HFF-Myc (cell line): ENCODE results near the gene CHST12.
"Not testable (repeated sequence)": the region's sequence is repeated elsewhere in the genome, so short reads cannot be mapped to it uniquely, and the experiment has no call there.

Experiments used
- DNase-seq: peaks from one replicate; pipeline ENCODE4 v3.0.0-alpha.2; 2011; ENCODE audit warnings: low read depth; ENCODE audit errors: extremely low read depth
- H3K4me3 ChIP-seq: replicated peaks from 2 replicates; pipeline ENCODE4 v1.5.1; 2011; ENCODE audit warnings: low read depth, mild to moderate bottlenecking, control low read depth, low read length
- TF ChIP-seq, protein P1 (sequence below): IDR thresholded peaks from 2 replicates; pipeline ENCODE4 v1.5.1; 2012; ENCODE audit warnings: mild to moderate bottlenecking, low read depth, low read length, control low read depth; ENCODE audit errors: missing control alignments

CHST12 gene

DNA sequence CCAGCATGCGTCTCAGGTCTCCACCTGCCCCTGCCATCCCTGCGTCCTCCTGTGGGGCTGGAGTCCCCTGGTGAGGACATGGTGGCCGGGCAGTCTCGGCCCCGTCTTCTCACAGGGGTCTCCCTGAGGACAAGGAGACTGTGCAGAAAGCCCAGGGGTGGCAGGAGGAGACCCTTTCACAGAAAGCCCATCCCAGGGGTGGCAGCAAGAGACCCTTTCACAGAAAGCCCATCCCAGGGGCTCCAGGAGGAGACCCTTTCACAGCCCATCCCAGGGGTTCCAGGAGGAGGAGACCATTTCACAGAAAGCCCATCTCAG lies 14.8 kb upstream of the CHST12 start:
- no peak overlapping the region for H3K4me3 ChIP-seq
- TF ChIP-seq, protein P1, sequence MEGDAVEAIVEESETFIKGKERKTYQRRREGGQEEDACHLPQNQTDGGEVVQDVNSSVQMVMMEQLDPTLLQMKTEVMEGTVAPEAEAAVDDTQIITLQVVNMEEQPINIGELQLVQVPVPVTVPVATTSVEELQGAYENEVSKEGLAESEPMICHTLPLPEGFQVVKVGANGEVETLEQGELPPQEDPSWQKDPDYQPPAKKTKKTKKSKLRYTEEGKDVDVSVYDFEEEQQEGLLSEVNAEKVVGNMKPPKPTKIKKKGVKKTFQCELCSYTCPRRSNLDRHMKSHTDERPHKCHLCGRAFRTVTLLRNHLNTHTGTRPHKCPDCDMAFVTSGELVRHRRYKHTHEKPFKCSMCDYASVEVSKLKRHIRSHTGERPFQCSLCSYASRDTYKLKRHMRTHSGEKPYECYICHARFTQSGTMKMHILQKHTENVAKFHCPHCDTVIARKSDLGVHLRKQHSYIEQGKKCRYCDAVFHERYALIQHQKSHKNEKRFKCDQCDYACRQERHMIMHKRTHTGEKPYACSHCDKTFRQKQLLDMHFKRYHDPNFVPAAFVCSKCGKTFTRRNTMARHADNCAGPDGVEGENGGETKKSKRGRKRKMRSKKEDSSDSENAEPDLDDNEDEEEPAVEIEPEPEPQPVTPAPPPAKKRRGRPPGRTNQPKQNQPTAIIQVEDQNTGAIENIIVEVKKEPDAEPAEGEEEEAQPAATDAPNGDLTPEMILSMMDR, result no peak
- no peak for DNase-seq

DNA sequence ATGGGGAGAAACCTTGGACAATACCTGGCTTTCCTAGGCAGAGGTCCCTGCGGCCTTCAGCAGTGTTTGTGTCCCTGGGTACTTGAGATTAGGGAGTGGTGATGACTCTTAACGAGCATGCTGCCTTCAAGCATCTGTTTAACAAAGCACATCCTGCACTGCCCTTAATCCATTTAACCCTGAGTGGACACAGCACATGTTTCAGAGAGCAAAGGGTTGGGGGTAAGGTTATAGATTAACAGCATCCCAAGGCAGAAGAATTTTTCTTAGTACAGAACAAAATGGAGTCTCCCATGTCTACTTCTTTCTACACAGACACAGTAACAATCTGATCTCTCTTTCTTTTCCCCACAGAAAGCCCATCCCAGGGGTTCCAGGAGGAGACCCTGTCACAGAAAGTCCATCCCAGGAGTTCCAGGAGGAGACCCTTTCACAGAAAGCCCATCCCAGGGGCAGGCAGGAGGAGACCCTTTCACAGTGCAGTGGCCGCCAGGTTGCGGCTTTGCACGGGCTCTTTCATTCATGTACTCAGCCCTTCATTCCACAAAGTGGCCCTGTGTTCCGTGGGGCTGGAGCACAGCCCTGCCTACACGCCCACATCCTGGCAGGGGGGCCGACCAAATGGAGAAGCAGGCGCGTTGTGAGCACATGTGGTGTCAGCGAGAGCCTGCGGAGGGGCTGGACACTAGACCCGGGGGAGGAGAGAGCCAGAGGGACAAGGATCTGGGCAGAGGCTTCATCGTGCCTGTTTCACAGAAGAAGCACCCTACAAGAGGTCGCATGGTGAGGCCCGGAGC lies 13.2 kb upstream of the CHST12 start:
- not testable (repeated sequence) for H3K4me3 ChIP-seq
- peak; percentile 11 for DNase-seq

DNA sequence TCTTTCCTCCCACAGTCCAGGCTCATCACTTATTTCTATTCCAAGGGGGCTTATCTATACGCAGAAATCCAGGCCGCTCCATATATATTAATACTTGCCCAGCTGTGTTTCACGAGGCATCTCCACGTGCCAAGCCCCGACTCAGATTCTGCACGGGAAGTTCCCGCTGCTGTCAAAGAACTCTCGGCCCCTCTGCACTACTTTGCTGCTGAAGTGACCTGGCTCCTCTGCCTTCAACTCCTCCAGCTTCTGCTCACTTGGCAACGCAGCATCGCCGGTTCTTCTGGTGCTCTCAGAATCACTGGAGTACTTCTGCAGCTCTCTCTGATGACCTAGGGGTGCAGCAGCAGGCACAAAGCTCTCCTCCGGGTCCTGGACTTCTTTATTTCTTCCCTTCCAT lies 9.7 kb upstream of the CHST12 start:
- TF ChIP-seq, protein P1, result no peak
- H3K4me3 ChIP-seq, result no peak overlapping the region
- DNase-seq, result no peak

DNA sequence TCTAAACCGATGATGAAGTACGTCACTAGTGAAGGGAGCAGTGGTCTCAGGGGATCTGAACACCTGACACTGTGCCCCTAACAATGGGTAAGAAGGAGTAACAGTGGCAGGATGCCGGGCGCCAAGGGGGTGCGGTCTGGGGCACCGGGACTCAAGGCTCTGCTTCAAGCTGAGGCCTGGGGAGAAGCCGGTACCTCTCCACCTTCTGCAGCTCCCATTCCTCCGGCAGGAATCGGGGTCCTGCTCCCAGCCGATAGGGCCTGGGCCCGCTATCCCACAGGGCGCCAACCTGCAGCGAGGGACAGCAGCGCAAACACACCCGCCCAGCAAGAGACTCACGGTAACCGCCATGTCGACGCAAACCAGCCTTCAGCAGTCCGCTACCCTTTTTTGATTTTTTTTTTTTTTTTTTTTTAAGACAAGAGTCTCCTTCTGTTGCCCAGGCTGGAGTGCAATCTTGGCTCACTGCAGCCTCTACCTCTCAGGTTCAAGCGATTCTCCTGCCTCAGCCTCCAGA lies 8.8 kb upstream of the CHST12 start:
- TF ChIP-seq, protein P1, result no peak

DNA sequence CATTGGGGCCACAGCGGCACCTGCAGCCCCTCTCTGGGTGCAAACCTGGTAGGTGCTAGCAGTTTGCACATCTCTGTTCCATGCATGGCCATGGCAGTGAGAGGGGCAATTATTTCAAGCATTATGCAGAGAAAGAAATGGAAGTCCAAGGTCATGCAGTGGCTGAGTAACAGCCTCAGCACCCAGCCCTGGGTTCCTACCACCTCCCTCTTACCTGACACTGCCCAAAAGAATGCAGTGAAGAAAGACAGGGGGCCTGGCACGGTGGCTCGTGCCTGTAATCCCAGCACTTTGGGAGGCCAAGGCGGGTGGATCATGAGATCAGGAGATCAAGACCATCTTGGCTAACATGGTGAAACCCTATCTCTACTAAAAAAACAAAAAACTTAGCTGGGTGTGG lies 4.9 kb upstream of the CHST12 start:
- DNase-seq, result no peak
- H3K4me3 ChIP-seq, result no peak overlapping the region
- TF ChIP-seq, protein P1, result no peak

More for the DNA sequence above, 8.8 kb upstream of the CHST12 start:
- no peak overlapping the region for H3K4me3 ChIP-seq
- no peak for DNase-seq

DNA sequence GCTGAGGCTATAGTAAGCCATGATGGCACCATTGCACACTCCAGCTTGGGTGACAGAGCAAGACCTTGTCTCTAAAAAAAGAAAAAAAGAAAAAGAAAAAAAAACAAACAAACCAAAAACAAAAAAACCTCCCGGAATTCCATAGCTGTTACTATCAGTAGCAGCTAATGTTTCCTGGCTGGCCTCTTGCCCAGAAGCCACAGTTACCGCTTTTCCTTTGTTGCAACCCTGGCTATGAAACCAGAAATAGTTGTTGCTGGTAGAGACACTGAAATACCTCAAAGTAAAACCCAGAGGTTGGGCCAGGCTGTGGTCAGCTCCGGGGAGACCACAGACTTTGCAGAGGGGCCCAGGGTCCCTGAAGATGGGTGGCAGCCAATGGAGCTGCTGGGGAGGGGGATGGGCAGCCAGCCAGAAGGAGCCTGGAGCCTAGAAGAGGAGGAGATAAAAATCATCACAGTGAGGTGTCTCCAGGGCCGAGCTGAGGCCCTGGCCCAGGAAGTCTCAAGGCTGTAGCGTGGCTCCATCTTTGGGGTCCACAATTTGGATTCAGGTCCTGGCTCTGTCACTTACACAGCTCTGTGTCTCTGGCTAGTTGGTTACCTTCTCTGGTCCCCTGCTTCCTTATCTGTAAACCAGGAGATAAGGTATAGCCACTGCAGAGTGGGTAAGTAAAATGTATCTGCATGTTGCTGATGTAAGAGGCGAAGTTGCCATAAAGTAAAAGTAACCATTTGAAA lies 3.4 kb upstream of the CHST12 start:
- DNase-seq, result peak; percentile 84
- TF ChIP-seq, protein P1, result no peak
- 0 out of 2 replicates have a peak overlapping the region, but pooled peaks have one; percentile 4 for H3K4me3 ChIP-seq

DNA sequence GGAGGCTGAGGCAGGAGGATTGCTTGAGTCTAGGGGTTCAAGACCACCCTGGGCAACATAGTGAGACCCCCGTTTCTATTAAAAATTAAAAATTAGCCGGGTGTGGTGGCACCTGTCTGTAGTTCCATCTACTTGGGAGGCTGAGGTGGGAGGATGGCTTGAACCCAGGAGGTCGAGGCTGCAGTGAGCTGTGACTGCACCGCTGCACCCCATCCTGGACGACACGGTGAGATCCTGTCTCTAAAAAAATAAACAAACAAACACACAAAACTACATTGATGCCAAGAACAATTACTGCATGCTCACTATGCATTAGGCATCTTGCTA lies 761 bp upstream of the CHST12 start:
- TF ChIP-seq, protein P1, result no peak
- DNase-seq, result no peak
- H3K4me3 ChIP-seq, result peak overlapping the region; percentile 54
